ENCODE measurements around the gene LIPE.
A peak's percentile ranks its signal among the peaks of the same experiment; 100 is the strongest.

The LIPE gene

GRCh38 chr19:42397263-42398166, 29.7 kb downstream of the LIPE start:
- Mint-ChIP-seq H3K36me3 (peaks cover 4% of the 10 kb centered on the region), H3K4me1 (peaks cover 50% of the 10 kb centered on the region), H3K4me3 (peak overlapping the region; percentile 85), H3K27me3 (peaks cover 30% of the 10 kb centered on the region), H3K27ac (peak overlapping the region; percentile 67), H3K9me3 (no peaks in the 10 kb centered on the region)
- CTCF ChIA-PET: interaction anchor here (1.2 kb wide), 2 partner anchors 23 to 43 kb away, joined by 4 to 5 read pairs; no protein-coding TSS in a partner anchor
- peak; percentile 29 for DNase-seq

DNA sequence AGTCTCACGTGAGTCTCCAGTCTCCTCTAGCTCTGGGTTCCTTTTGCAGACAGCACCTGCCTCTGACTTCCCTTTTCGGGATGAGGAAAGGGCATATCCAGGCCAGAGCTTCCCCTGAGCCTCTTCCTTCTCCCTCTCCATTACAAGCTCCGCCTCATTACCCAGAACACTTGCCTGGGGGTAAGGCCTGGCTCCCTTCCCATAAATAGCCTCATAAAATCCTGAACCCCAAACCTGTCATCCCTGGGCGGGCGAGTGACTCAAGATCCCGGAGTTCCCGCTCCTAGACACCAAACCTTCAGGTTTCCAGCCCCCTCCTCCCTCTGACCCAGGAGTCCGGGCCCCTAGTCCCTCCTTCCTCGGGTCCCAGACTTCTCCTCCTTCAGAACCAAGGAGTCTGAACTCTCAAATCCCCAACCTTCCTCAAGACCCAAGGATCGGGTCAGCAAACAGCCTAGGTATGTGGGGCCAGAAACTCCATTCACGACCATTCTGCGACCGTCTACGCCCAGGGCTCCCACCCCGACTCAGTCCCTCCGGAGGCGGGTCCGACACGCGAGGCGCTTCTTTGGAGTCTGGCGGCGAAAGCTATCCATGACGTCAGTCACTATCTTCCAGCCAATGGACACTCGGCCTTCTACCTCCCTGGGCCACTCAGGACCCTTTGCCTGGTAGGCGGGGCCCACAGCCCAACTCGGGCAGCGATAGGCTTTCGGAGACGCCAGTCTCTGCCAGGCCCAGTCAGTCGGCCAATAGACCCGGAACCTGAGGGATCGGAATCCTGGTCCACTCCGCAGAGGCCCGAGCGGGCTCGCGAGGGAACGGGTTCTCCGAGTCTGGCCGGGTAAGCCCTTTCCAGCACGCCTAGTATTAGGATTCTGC, 30.6 kb downstream of the LIPE start:
- peak; percentile 97 for DNase-seq
- peaks cover 42% of the 10 kb centered on the region for H3K4me1 Mint-ChIP-seq
- peaks cover 35% of the 10 kb centered on the region for H3K27me3 Mint-ChIP-seq
- H3K9me3 Mint-ChIP-seq: no peaks in the 10 kb centered on the region
- H3K36me3 Mint-ChIP-seq: peaks cover 2% of the 10 kb centered on the region
- H3K4me3 Mint-ChIP-seq: peak overlapping the region; percentile 85
- H3K27ac Mint-ChIP-seq: peak overlapping the region; percentile 67
- CTCF ChIA-PET: interaction anchor here (1.2 kb wide), 2 partner anchors 10 to 24 kb away, joined by 3 to 5 read pairs; no protein-coding TSS in a partner anchor

DNA sequence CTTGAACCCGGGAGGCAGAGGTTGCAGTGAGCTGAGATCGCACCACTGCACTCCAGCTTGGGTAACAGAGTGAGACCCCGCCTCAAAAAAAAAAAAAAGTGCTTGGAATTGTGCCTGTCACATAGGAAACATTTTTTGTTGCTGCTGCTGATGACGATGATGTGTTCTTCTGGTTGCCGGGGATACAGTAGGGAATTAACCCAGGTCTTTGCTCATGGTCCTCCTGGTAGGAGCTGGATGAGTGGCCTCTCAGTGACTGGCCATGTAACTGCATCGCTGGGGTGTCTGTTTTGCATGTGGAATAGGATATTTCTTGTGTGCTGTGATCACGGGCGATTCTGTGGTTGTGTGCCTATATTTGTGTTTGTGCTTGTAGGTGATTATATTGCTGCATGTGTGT, 32.4 kb downstream of the LIPE start:
- no peaks in the 10 kb centered on the region for H3K9me3 Mint-ChIP-seq
- H3K27me3 Mint-ChIP-seq: peaks cover 49% of the 10 kb centered on the region
- no peak for DNase-seq
- no peaks in the 10 kb centered on the region for H3K36me3 Mint-ChIP-seq
- H3K27ac Mint-ChIP-seq: no peak overlapping the region
- CTCF ChIA-PET: no interaction called here
- H3K4me1 Mint-ChIP-seq: peaks cover 30% of the 10 kb centered on the region
- H3K4me3 Mint-ChIP-seq: no peak overlapping the region

DNA sequence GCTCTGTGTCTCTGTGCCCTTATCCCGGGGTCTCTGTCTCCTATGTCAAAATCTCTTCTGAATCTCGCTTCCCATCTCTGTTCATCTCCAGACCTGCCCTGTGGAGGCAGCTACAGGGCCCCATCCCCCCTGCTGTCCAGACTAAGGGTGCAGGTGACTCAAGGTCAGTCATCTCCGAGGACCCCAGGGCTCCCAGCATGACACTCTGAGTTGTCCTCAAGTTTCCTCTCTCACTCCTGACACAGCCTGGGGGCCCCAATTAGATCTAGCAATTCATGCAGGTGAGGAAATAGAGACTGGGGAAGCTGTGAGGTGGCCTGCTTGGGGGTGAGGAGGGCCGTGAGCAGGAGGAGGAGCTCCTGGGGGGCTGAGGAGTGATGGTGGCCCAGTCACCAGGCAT, 35.0 kb downstream of the LIPE start:
- CTCF ChIA-PET: no interaction called here
- H3K27ac Mint-ChIP-seq: no peak overlapping the region
- peaks cover 62% of the 10 kb centered on the region for H3K27me3 Mint-ChIP-seq
- DNase-seq: no peak
- H3K36me3 Mint-ChIP-seq: no peaks in the 10 kb centered on the region
- no peaks in the 10 kb centered on the region for H3K9me3 Mint-ChIP-seq
- H3K4me1 Mint-ChIP-seq: peaks cover 18% of the 10 kb centered on the region
- no peak overlapping the region for H3K4me3 Mint-ChIP-seq

DNA sequence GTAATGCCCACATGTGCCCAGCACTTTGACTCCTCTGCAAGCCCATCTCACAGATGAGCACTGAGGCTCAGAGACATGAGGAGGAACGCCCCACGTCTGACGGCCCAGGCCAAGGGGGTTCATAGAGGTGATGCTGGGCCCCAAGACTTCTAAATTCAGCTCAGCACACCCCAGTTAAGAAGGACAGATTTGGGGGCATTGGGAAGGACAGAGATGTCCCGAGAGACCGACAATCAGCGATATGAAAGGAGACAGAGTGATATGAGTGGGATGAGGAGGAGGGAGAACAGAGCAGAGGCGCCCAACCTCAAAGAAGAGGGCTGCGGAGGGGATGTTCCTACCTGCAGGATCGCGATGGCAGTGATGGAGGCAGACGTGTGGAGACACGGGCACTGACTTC, 37.3 kb downstream of the LIPE start, which contains the start of gene CNFN:
Gene CNFN (minus strand): TSS at position 399 of the 400 bp plus-strand sequence. CDS start 1,260 bp downstream, outside the sequence.
- no peak for DNase-seq
- no peaks in the 10 kb centered on the region for H3K36me3 Mint-ChIP-seq
- no peaks in the 10 kb centered on the region for H3K9me3 Mint-ChIP-seq
- no peak within 1 kb of the TSS for H3K27ac Mint-ChIP-seq
- peaks cover 79% of the 10 kb centered on the region for H3K27me3 Mint-ChIP-seq
- CTCF ChIA-PET: no interaction called here
- H3K4me3 Mint-ChIP-seq: no peak within 1 kb of the TSS
- H3K4me1 Mint-ChIP-seq: peaks cover 12% of the 10 kb centered on the region

GRCh38 chr19:42388851-42389489, 38.2 kb downstream of the LIPE start:
- CTCF ChIA-PET: interaction anchor here (1.1 to 1.5 kb wide), 2 partner anchors 12 to 31 kb away, joined by 3 to 4 read pairs; no protein-coding TSS in a partner anchor
- H3K27ac Mint-ChIP-seq: no peak overlapping the region
- peaks cover 12% of the 10 kb centered on the region for H3K4me1 Mint-ChIP-seq
- no peak for DNase-seq
- no peak overlapping the region for H3K4me3 Mint-ChIP-seq
- H3K36me3 Mint-ChIP-seq: no peaks in the 10 kb centered on the region
- H3K27me3 Mint-ChIP-seq: peaks cover 79% of the 10 kb centered on the region
- H3K9me3 Mint-ChIP-seq: no peaks in the 10 kb centered on the region

DNA sequence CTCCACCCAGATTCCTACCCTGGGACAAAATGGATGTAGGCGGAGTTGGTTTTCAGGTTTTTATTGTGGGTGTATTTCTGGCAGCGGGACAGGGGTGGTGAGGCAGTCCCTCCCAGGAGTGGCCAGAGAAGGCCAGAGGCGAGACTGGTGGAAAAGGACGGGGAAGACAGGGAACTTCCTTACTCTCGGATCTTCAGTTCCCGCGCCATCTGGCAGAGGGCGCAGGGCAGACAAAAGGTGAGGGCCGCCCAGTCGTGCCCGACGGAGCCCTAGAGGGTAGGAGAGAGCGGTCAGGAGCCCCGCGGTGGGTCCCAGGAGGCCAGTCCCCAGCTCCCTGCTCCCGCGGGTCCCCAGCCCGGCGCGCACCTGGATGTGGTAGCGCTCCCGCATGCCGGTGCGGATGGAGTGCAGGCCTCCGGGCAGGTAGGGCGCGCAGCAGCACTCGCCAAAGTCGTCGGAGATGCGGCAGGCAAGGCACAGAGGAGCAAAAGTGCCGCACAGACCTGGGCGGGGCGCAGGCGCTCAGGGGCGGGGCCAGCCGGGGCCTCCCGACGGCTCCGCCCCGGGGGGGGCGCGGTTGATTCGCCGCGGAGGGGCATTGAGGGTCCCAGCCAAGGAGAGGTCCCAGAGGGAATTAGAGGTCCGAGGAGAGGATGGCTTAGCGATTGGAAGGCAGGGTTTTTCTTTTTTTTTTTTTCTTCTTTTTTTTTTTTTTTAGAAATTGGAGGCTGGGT, 40.0 kb downstream of the LIPE start:
- no peaks in the 10 kb centered on the region for H3K9me3 Mint-ChIP-seq
- H3K27me3 Mint-ChIP-seq: peaks cover 77% of the 10 kb centered on the region
- H3K4me1 Mint-ChIP-seq: peaks cover 12% of the 10 kb centered on the region
- H3K4me3 Mint-ChIP-seq: peak overlapping the region; percentile 42
- no peak overlapping the region for H3K27ac Mint-ChIP-seq
- no peaks in the 10 kb centered on the region for H3K36me3 Mint-ChIP-seq
- CTCF ChIA-PET: interaction anchor here (1.5 kb wide), 1 partner anchor 14 kb away, joined by 3 read pairs; no protein-coding TSS in a partner anchor
- peak; percentile 80 for DNase-seq

GRCh38 chr19:42380155-42380554, 47.0 kb downstream of the LIPE start:
- Mint-ChIP-seq H3K9me3 (no peaks in the 10 kb centered on the region), H3K27ac (no peak overlapping the region), H3K4me3 (no peak overlapping the region), H3K36me3 (no peaks in the 10 kb centered on the region), H3K27me3 (peaks cover 49% of the 10 kb centered on the region), H3K4me1 (no peaks in the 10 kb centered on the region)
- CTCF ChIA-PET: interaction anchor here (0.7 to 1.9 kb wide), 2 partner anchors 21 to 43 kb away, joined by 3 to 7 read pairs; no protein-coding TSS in a partner anchor
- DNase-seq: no peak

DNA sequence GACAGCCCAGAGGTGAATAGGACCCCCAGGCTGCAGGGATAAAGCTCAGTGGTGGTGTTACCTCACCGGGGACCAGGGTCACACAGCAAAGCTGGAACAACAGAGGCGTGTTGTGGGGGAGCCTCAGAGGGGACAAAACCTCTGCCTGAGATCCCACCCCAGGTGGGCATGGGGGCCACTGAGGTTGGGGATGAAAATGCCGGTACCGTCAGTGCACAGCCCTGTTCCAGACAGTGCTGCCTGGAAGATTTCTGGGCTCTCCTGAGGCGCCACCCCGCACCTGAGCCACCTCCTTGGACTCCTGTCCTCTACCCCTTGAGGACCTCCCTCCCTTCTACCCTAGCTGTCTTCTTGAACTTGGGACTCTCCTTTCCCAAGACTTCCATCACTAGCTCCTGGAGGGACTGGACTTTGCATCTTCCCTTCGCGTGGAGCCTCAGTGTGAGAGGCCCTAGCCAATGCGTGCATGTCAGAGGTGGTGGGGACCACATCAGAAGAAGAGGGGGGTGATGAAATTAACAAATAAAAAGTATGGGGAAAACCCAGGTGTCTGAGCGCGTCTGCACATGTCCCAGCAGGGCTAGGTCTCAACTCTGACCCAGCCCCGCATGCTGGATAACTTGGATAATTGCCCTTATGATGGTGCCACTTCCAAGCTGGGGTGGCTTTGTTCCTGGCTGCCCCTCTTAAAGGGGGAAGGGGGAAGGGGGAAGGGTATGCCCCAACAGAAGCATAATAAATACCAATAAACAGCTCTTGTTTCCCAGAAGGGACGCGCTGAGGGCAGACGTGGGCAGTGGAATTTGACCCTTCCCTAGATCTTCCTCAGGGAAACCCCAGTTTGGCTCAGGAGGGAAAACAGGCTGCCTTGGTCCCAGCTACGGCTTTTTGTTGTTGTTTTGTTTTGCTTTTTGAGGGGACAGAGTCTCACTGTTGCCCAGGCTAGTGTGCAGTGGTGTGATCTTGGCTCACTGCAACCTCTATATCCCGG, 48.7 kb downstream of the LIPE start:
- DNase-seq: no peak
- no peaks in the 10 kb centered on the region for H3K36me3 Mint-ChIP-seq

GRCh38 chr19:42376177-42376555, 51.0 kb downstream of the LIPE start:
- H3K4me1 Mint-ChIP-seq: no peaks in the 10 kb centered on the region
- no peaks in the 10 kb centered on the region for H3K9me3 Mint-ChIP-seq
- H3K27ac Mint-ChIP-seq: no peak overlapping the region
- H3K4me3 Mint-ChIP-seq: no peak overlapping the region
- H3K27me3 Mint-ChIP-seq: peaks cover 31% of the 10 kb centered on the region
- DNase-seq: no peak
- no peaks in the 10 kb centered on the region for H3K36me3 Mint-ChIP-seq
- CTCF ChIA-PET: no interaction called here

More for the DNA sequence above, 48.7 kb downstream of the LIPE start:
- peaks cover 49% of the 10 kb centered on the region for H3K27me3 Mint-ChIP-seq
- H3K9me3 Mint-ChIP-seq: no peaks in the 10 kb centered on the region
- no peaks in the 10 kb centered on the region for H3K4me1 Mint-ChIP-seq
- CTCF ChIA-PET: interaction anchor here (1.9 kb wide), 1 partner anchor 22 kb away, joined by 7 read pairs; no protein-coding TSS in a partner anchor
- no peak overlapping the region for H3K4me3 Mint-ChIP-seq
- H3K27ac Mint-ChIP-seq: no peak overlapping the region

DNA sequence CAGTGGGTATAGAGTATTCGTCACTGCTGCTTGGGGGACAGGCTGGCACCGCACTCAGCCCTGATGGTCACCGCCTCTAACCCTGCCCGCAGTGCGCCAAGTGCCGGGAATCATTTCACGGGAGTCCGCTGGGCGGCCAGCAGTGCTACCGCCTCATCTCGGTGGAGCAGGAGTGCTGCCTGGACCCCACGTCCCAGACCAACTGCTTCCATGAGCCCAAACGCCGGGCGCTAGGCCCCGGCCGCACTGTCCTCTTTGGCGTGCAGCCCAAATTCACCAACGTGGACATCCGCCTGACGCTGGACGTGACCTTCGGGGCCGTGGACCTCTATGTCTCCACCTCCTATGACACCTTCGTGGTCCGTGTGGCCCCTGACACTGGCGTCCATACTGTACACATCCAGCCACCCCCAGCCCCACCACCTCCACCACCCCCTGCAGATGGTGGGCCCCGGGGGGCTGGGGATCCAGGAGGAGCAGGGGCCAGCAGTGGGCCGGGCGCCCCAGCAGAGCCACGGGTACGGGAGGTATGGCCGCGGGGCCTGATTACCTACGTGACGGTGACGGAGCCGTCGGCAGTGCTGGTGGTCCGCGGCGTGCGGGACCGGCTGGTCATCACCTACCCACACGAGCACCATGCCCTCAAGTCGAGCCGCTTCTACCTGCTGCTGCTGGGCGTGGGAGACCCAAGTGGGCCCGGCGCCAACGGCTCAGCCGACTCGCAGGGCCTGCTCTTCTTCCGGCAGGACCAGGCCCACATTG, 51.6 kb downstream of the LIPE start:
- no peaks in the 10 kb centered on the region for H3K36me3 Mint-ChIP-seq
- DNase-seq: no peak
- H3K4me1 Mint-ChIP-seq: no peaks in the 10 kb centered on the region
- H3K27me3 Mint-ChIP-seq: peaks cover 26% of the 10 kb centered on the region
- H3K9me3 Mint-ChIP-seq: no peaks in the 10 kb centered on the region
- no peak overlapping the region for H3K4me3 Mint-ChIP-seq
- CTCF ChIA-PET: no interaction called here
- H3K27ac Mint-ChIP-seq: no peak overlapping the region

DNA sequence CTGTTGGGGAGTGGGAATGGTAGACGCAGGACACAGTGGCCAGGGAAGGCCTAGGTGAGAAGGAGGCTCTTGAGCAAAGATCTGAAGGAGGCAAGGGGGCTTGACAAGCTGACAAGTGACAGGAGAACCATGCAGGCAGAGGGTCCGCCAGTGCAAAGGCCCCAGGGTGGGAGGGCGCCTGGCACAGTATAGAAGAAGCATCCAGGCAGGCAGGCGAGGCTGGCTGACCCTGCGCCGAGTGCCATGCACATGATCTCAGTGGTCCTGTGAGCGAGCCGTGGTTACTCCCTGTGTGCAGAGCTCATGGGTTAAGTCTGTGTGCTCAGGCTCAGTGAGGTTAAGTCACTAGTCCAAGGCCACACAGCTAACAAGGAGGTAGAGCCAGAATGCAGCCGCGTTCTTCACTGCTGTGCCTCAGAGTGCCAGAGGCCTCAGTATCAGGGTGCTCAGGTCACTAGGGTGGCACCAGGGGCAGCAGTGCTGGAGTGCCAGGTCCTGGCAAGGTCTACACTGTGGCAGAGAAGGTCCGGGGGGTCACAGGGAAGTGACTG, 52.3 kb downstream of the LIPE start:
- Mint-ChIP-seq H3K27me3 (peaks cover 19% of the 10 kb centered on the region), H3K27ac (no peak overlapping the region), H3K36me3 (no peaks in the 10 kb centered on the region), H3K4me3 (no peak overlapping the region), H3K9me3 (no peaks in the 10 kb centered on the region), H3K4me1 (no peaks in the 10 kb centered on the region)
- CTCF ChIA-PET: no interaction called here
- DNase-seq: no peak

All from activated naive CD4-positive, alpha-beta T cell treated with anti-CD3 and anti-CD28 coated beads, Interleukin-2, amount 10 ng/mL, durations not matched to agents 7 days and 5 days (primary cell).